ENCODE results near the gene SSH3. TPM values are rescaled to one million over a fixed set of nuclear protein-coding genes. Genes with fewer than 3 reads are reported as not detected.

Gene SSH3
- total RNA-seq, 2 experiments from 2014 or later, result 7.4 to 9.1 TPM

GRCh38 chr11:67321313-67321871, 18.1 kb downstream of the SSH3 start:
- TF ChIP-seq, protein P1, sequence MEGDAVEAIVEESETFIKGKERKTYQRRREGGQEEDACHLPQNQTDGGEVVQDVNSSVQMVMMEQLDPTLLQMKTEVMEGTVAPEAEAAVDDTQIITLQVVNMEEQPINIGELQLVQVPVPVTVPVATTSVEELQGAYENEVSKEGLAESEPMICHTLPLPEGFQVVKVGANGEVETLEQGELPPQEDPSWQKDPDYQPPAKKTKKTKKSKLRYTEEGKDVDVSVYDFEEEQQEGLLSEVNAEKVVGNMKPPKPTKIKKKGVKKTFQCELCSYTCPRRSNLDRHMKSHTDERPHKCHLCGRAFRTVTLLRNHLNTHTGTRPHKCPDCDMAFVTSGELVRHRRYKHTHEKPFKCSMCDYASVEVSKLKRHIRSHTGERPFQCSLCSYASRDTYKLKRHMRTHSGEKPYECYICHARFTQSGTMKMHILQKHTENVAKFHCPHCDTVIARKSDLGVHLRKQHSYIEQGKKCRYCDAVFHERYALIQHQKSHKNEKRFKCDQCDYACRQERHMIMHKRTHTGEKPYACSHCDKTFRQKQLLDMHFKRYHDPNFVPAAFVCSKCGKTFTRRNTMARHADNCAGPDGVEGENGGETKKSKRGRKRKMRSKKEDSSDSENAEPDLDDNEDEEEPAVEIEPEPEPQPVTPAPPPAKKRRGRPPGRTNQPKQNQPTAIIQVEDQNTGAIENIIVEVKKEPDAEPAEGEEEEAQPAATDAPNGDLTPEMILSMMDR (IDR thresholded peaks at IDR 0.05), result no peak
- Mint-ChIP-seq H3K4me1 (ENCODE audit: low read depth) (peaks cover 7% of the 10 kb centered on the region), H3K4me3 (no peak overlapping the region), H3K27ac (no peak overlapping the region), H3K9me3 (no peaks in the 10 kb centered on the region), H3K36me3 (ENCODE audit: low read depth) (peaks cover 3% of the 10 kb centered on the region), H3K27me3 (no peaks in the 10 kb centered on the region)
- ATAC-seq, result no peak
- intact Hi-C loops (cut with micrococcal nuclease), result no loop called here
- ChIA-PET CTCF (interaction anchor here (1.3 to 10.4 kb wide), 8 partner anchors 12 to 61 kb away, joined by 3 to 62 read pairs (median 10); partner anchors contain the start of gene POLD4), POLR2A (interaction anchor here (0.7 to 1.1 kb wide), 5 partner anchors 19 to 80 kb away, joined by 3 to 5 read pairs (median 3); no protein-coding TSS in a partner anchor)
- no peak for DNase-seq

- TF ChIP-seq, protein P1 (IDR thresholded peaks at IDR 0.05), result no peak
- CTCF ChIA-PET, result interaction anchor here (0.9 to 10.4 kb wide), 8 partner anchors 11 to 60 kb away, joined by 3 to 62 read pairs (median 7); partner anchors contain the start of gene POLD4
- H3K36me3 Mint-ChIP-seq (ENCODE audit: low read depth), result peaks cover 3% of the 10 kb centered on the region
- no peaks in the 10 kb centered on the region for H3K9me3 Mint-ChIP-seq
- intact Hi-C loops (cut with micrococcal nuclease), result no loop called here
- peaks cover 7% of the 10 kb centered on the region for H3K4me1 Mint-ChIP-seq (ENCODE audit: low read depth)
- ATAC-seq (no peak), DNase-seq (no peak)
- H3K4me3 Mint-ChIP-seq, result no peak overlapping the region
- POLR2A ChIA-PET, result interaction anchor here (0.6 to 1.8 kb wide), 5 partner anchors 9 to 81 kb away, joined by 3 to 6 read pairs (median 3); no protein-coding TSS in a partner anchor
- H3K27me3 Mint-ChIP-seq, result no peaks in the 10 kb centered on the region
- no peak overlapping the region for H3K27ac Mint-ChIP-seq
These were observed 18.7 kb downstream of the SSH3 start for GRCh38 chr11:67322049-67322448.

DNA sequence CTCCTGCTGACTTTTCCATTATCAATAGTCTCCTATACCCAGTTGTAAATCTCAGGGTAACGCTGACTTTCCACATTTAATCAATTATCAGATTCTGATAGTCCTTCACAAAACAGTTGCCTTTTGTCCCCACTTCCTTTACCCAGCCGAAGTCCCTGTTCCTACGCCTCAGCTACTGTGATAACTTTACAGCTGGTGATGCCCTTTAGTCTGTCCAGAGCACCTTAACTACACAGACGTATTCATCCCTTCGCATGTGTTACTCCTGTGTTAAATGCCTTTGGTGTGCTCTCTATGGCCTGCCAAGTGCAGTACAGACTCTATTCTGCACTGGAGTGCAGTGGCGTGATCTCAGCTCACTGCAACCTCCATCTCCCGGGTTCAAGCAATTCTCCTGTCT, 20.2 kb downstream of the SSH3 start:
- ATAC-seq (no peak), DNase-seq (no peak)
- peaks cover 3% of the 10 kb centered on the region for H3K4me1 Mint-ChIP-seq (ENCODE audit: low read depth)
- no peaks in the 10 kb centered on the region for H3K9me3 Mint-ChIP-seq
- H3K27me3 Mint-ChIP-seq, result no peaks in the 10 kb centered on the region
- H3K36me3 Mint-ChIP-seq (ENCODE audit: low read depth), result peaks cover 1% of the 10 kb centered on the region
- no peak overlapping the region for H3K4me3 Mint-ChIP-seq
- intact Hi-C loops (cut with micrococcal nuclease), result no loop called here
- CTCF ChIA-PET, result interaction anchor here (0.9 to 10.4 kb wide), 5 partner anchors 22 to 156 kb away, joined by 3 to 62 read pairs (median 9); no protein-coding TSS in a partner anchor
- no peak overlapping the region for H3K27ac Mint-ChIP-seq
- TF ChIP-seq, protein P1 (IDR thresholded peaks at IDR 0.05), result no peak
- POLR2A ChIA-PET, result interaction anchor here (0.9 to 1.8 kb wide), 2 partner anchors 10 to 19 kb away, joined by 3 to 6 read pairs; no protein-coding TSS in a partner anchor

GRCh38 chr11:67332081-67332691, 28.9 kb downstream of the SSH3 start:
- no peak for DNase-seq
- Mint-ChIP-seq H3K4me1 (ENCODE audit: low read depth) (no peaks in the 10 kb centered on the region), H3K36me3 (ENCODE audit: low read depth) (no peaks in the 10 kb centered on the region), H3K4me3 (no peak overlapping the region), H3K27ac (no peak overlapping the region), H3K27me3 (no peaks in the 10 kb centered on the region), H3K9me3 (no peaks in the 10 kb centered on the region)
- intact Hi-C loops (cut with micrococcal nuclease), result no loop called here
- CTCF ChIA-PET, result interaction anchor here (1.1 to 3.1 kb wide), 5 partner anchors 12 to 51 kb away, joined by 3 to 12 read pairs (median 8); no protein-coding TSS in a partner anchor
- no peak for ATAC-seq
- POLR2A ChIA-PET, result interaction anchor here (0.7 kb wide), 1 partner anchor 12 kb away, joined by 3 read pairs; no protein-coding TSS in a partner anchor
- TF ChIP-seq, protein P1 (IDR thresholded peaks at IDR 0.05), result no peak

- H3K27ac Mint-ChIP-seq, result no peak overlapping the region
- H3K36me3 Mint-ChIP-seq (ENCODE audit: low read depth), result no peaks in the 10 kb centered on the region
- H3K27me3 Mint-ChIP-seq, result no peaks in the 10 kb centered on the region
- H3K9me3 Mint-ChIP-seq, result no peaks in the 10 kb centered on the region
- no peaks in the 10 kb centered on the region for H3K4me1 Mint-ChIP-seq (ENCODE audit: low read depth)
- intact Hi-C loops (cut with micrococcal nuclease), result no loop called here
- no peak overlapping the region for H3K4me3 Mint-ChIP-seq
- ChIA-PET POLR2A (no interaction called here), CTCF (interaction anchor here (0.7 to 4.2 kb wide), 4 partner anchors 9 to 45 kb away, joined by 3 to 40 read pairs (median 16); partner anchors contain the start of gene POLD4)
- TF ChIP-seq, protein P1 (IDR thresholded peaks at IDR 0.05), result no peak
- DNase-seq, result no peak
- no peak for ATAC-seq
These were observed 33.9 kb downstream of the SSH3 start for GRCh38 chr11:67337257-67337656.
